ENCODE results near the gene PIP4K2A.
A peak's percentile ranks its signal among the peaks of the same experiment; 100 is the strongest.

Gene PIP4K2A

DNA sequence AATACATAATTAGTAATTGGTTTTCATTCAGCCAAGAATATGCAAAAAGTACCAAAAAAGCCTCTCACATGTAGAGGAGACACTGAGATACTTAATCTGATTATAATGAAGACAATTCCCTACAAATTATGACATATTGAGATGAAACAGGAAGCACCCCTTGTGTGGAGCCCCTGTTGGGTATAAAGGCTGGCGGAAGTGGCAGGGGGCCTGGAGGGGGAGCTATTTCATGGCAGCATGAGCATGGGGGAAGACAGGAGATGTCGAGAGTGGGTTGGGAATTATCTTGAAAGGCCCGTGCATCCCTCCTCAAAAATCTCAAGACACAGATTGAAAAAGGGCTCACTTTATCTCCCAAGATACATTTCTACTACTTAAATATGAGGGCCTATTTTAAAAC lies 96.9 kb downstream of the PIP4K2A start:
- DNase-seq = peak in 2 of 14 donors; percentile 18 to 49

- DNase-seq = peak in 1 of 14 donors; percentile 18
Measured at GRCh38 chr10:22617051-22617450, 97.3 kb downstream of the PIP4K2A start.

DNA sequence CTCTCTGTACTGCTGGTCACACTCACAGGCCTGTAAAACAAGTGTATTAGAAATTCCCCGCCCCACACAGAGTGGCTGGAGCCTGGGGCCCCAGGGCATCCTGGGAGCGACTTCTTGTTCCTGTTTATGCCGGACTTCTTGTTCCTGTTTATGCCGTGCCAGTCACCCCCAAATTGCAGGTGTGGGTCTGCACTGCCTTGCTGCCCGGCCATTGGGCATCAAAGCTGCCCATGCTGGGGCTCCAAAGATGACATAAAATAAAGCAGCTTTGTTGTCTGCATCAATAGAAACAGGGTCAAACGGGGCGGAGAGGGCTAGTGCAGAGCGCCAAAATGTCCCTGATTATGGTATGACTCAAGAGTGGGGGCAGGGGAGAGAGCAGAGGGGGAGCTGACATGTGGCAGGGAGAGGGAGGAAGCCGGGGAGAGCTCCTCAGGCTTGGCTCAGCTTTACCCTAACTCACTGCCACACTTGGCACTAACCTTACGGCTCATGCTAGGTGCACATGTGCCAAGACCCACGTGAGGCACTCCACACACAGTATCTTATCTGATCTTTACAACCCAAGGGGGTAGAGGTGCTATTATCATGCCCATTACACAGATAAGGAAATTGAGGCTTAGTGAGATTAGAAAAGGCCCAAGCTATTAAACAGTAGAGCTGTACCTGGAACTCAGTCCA lies 98.4 kb downstream of the PIP4K2A start:
- DNase-seq = peak in 12 of 14 donors; percentile 25 to 92 (median 82)

DNA sequence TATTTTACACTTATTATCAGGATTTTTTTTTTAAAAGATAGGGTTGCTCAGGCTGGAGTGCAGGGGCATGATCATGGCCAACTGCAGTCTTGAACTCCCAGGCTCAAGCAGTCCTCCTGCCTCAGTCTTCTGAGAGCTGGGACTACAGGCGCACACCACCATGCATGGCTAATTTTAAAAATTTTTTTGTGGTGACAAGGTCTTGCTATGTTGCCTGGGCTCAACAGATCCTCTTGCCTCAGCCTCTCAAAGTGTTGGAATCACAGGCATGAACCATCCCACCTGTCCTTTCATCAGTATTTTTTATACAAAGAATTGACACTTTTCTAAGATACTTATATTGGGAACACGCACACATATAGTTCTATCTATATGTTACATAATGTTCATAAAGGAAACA lies 99.3 kb downstream of the PIP4K2A start:
- DNase-seq = no peak

DNA sequence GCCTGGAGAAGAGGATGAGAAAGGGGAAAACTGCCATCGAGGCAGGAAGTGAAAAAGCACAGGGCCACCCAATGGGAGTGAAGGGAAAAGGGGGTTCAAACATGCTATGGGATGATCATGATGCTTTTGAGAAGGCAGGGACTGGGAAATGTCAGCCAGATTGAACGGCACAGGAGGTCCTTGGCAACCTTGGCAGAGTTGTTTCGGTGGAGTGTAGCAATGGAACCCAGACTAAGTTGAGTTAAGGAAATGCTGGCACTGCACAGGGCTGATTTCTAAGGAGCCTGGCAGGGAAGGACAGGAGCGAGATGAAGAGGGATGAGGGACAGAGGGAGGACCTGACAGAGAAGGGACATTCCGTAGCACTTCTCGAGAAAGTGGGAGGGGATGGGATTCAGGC lies 101.4 kb downstream of the PIP4K2A start:
- DNase-seq = peak in 1 of 14 donors; percentile 29

- DNase-seq = no peak
Measured at GRCh38 chr10:22612318-22612717, 102.1 kb downstream of the PIP4K2A start.

DNA sequence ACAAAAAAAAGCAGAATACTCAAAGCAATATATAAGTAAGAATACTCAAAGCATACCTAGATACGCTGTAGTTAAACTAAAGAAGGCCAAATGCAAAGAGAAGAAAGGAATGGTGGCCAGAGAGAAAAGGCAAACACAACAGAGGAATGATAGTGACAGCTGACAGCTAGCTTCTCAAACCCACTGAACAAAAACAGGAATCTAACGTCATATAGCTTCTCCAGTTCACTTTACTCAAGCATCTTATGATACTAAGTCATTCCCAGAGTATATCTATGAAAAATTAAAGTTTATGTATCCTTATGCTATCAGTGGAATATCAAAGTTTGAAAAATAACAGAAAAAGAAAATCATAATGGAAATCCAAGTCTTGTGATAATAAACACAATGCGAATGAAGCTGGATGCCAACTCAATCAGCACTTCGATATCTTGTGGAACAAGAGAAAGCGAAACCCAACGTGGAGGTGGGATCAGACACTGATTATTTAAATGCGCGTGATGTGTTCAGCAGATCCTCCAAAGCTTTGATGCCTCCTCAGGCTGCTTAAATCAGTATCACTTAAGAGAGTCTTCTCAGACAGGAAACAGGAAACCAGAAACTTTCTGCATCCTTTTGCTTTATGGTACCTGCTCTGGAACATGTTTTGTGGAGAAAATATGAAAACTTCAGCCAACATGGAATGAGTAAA lies 102.8 kb downstream of the PIP4K2A start:
- DNase-seq = no peak

- DNase-seq = no peak
Measured at GRCh38 chr10:22610610-22611009, 103.8 kb downstream of the PIP4K2A start.

GRCh38 chr10:22609719-22610465 lies 104.5 kb downstream of the PIP4K2A start:
- DNase-seq = no peak

- peak in 1 of 14 donors; percentile 18 for DNase-seq
Measured at GRCh38 chr10:22609251-22609650, 105.1 kb downstream of the PIP4K2A start.

DNA sequence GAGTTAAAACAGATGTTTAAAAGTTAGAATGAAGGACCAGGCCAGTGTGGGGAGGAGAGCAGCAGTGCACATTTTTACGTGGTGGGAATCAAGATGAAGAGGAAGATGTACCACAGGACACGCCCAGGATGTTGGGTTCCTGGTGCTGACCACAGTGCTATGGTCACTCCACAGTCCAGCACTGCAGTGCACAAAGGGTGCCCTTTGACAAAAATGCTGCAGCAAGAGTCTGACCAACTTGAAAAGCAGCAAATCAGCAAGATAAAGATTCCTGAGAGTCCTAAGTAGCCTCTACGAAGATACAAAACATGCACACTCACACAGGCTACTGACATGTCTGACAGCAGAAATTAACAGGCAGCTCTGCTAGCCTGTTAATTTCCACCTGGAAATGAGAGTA lies 107.1 kb downstream of the PIP4K2A start:
- no peak for DNase-seq

DNA sequence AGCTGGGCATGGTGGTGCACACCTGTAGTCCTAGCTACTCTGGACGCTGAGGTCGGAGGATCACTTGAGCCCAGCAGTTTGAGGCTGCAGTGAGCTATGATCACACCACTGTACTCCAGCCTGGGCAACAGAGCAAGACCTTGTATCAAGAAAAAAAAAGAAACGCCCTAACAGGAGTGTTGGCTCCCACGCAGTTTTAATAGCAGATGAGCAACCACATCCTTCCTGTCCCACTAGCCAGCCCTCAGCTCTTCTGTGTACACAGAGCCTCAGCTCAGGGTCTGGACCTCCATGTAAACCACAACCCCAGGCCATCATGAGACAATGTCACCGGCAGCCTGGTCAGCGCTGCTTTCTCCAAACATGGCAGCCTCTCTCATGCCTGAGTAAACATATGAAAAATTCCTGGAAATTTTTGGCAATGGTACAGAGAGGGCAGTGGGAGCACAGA lies 108.2 kb downstream of the PIP4K2A start:
- DNase-seq = peak in 5 of 14 donors; percentile 20 to 35 (median 29)

DNA sequence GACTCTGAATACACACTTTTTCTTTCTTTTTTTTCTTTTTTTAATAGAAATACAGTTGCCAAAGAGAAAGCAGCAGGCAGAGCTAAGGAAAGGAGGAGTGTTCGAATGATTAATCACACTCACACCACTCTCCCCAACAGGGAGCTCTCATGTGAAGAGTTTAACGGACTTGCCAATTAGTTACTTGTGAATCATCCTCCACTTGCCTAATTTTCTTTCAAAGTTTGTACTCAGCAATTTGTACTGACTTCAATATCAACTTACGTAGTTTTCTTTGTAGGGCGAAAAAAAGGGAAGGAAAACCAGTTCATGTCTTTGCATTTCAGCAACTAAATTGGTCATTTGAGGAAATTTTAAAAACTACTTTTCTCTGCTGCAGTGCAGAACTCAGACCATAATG lies 109.2 kb downstream of the PIP4K2A start:
- no peak for DNase-seq

- peak in 2 of 14 donors; percentile 12 to 18 for DNase-seq
Measured at GRCh38 chr10:22604344-22605126, 109.8 kb downstream of the PIP4K2A start.

DNA sequence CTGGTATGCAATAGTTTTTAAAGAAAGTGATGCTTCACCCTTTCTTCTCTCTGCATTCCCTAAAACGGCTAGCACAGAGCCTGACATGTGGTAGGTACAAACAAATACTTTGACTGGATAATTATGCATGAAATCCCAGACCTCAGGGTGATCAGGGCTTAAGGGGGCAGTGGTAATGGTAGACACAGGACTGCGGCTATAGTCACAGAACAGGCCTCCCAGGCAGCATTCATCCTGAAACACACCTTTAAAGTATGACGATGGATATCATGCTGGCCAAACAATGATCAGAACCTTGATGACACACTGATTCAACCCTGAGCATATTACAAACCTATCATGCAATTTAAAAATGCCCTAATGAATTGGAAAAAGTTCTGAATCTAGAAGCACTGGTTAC lies 110.8 kb downstream of the PIP4K2A start:
- no peak for DNase-seq

GRCh38 chr10:22601618-22602017 lies 112.8 kb downstream of the PIP4K2A start:
- DNase-seq = no peak

GRCh38 chr10:22599636-22600228 lies 114.6 kb downstream of the PIP4K2A start:
- DNase-seq = no peak

GRCh38 chr10:22599048-22599561 lies 115.3 kb downstream of the PIP4K2A start:
- DNase-seq = no peak

GRCh38 chr10:22598478-22598877 lies 115.9 kb downstream of the PIP4K2A start:
- no peak for DNase-seq

- DNase-seq = no peak
Measured at GRCh38 chr10:22597138-22597537, 117.2 kb downstream of the PIP4K2A start.

GRCh38 chr10:22593636-22594198 lies 120.7 kb downstream of the PIP4K2A start:
- DNase-seq = no peak

Measured in C1 segment of cervical spinal cord (tissue), 14 donors.